Stimulated activated CD4-positive, alpha-beta T cell treated with anti-CD3 and anti-CD28 coated beads, Interleukin-1b, Interleukin-23, amount 100 ng/mL, for 24 hours (primary cell): ENCODE measurements around the gene PAM.

Source experiments
- DNase-seq, 4 experiments: peaks; one replicate each; pipeline ENCODE4 v3.0.0-alpha.2; 2020; ENCODE audit warnings: low read depth in 4 of 4, low spot score in 1 of 4

PAM gene

DNA sequence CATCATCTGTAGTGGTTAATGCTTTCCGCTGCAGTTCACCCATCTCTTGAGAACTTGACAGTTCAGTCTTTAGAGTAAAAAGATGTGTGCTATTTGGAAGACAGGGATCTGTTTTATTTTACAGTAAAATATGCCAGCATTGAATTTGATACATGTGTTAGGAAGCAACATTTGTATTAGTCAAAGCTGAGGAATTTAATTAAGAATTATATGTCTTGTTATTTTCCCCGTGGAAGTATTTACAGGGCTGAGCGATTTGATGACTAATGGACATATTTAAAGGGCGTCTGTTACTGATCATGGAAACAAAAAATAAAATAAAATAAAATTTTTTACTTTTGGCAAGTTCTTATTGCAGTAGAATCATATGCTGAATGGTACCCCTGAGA lies 101.3 kb downstream of the PAM start:
- no peak for DNase-seq

DNA sequence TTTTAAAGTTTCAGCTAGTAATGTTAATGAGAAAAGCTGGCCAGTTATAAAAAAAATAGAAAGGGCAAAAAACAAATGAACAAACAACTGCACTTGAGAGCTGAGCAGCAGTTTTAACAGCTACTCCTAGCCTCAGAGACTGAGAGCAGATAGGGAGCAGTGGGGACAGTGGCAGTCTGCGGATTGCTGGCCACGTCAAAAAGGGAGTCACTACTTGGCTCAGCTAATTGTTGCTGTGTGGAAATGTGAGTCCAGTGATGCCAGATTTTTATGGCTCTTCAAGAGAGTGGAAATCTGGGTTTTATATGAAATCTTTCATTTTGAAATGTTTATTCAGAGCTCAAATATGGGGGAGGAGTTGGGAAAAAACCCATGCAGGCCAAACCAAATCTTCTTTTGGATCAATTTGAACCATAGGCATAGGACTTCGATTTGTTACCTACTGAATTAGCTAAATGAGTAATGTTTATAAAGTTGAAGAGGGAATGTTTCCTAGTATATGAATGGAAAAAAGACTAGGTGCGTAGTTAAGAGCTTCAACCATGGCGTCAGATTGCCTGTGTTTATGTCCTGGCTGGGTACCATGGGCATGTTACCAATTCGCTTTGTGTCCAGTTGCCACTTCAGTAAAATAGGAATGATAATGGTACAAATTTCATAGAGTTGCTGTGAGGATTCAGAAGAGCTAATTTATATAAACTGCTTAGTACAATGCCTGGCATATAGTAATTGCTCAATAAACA lies 102.1 kb downstream of the PAM start:
- DNase-seq = no peak

DNA sequence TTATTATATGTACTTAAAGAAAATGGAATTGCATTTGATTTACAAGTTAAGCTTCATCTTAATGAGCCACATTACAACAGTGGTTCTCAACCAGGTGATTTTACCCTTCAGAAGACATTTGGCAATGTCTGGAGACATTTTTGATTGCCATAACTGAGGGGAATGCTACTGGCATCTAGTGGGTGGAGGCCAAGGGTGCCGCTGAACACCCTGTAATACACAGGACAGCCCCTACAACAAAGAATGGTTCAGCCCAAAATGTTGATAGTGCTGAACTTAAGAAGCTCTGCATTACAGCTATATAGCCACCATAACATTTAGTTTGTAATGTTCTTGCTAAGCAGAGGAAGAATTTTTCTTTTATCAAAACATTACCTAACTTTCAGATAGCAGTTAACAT lies 103.1 kb downstream of the PAM start:
- no peak for DNase-seq

DNA sequence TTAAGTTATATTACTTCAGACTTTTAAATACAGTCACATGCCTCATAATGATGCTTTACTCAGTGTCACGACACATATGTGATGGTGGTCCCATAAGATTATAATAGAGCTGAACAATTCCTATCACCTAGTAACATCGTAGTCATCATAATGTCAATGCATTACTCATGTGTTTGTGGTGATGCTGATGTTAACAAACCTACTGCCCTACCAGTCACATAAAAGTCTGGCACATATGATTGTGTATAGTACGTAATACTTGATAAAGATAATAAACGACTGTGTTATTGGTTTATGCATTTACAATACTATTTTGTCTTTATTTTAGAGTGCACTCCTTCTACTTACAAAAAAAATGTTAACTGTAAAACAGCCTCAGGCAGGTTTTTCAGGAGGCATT lies 103.7 kb downstream of the PAM start:
- no peak for DNase-seq

DNA sequence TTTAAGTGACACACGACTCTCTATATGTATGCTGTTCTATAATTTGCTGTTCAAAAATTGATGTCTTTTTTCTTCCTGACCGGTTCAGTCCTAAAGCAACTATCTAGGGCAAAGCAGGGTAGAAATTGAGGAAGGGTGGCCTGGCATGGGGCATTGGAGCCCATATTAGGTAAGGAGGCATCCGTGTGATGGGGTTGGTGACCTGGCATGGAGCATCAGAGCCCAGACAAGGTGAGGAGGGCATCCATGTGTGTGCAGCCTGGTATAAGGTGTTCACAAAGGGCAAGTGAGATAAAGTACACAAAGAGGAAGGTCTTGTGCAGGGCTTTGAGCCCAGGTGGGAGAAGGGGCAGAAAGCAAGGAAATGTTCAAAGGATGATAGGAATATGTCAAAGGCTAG lies 104.9 kb downstream of the PAM start:
- DNase-seq = no peak

DNA sequence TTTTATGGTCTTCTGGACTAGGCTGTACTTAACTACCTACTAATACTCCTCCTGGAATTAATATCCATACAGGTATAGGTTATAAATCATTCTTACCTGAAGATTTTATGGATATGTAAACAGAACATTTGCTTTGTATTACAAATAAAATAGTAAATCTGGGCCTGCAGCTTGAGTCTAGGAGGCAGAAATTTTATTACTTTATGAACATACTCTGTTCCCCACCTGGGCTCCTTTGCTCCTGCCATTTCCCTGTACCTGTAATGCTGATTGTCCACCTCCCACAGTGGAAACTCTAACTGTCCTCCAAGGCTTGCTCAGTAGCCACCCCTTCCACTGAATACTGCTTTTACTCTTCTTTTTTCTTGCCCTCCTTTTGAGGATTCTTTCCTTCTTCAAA lies 108.0 kb downstream of the PAM start:
- DNase-seq = no peak

DNA sequence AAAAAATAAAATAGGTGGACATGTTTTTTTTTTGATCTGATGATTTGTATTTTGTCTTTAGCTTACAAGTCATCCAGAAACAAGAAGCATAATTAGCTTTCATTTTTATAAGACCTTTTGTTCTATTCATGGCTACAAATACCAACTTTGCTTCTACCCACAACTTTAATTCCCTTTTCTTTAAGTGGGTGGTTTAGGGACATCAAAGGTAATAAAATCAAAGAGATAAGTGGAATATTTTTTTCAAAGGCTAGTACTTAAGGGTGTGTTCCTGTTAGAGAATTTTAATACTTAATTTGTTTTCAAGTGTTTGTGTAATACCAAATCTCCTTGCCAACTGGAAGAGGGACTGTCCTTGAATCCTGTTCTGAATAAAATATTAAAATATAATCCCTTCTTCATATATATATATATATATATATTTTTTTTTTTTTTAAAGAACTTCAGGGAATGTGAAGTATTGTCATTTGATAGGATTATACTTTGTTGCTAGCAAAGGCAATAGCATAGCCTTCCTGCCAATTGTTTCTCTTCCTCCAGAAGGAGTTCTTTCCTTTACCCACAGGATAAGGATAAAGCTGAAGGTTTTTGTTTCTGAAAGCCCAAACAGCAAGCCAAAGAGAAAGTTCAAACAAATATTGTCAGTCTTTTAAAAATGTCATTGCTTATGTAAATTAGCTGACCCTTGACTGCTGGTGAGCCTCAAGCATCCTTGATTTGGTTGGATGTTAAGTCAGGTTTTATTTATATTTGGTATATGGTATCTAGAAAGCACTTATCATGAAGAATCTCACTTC lies 108.9 kb downstream of the PAM start:
- DNase-seq = no peak

DNA sequence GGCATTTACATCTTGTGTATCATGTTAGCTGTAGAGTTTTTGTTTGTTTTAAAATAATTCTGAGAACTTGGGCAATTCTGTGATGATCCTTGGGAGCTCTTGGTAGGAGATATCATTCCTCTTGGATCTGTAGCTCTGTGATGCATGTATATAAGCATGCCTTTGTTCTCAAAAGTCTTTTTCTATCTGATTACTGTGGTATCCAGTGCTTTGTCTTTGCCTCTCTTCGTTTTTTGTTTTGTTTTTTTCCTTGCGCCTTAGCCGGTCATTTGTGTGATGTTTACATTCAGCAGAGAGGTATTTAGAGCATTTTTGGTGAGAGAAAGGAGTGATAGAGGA lies 110.0 kb downstream of the PAM start:
- DNase-seq = no peak

DNA sequence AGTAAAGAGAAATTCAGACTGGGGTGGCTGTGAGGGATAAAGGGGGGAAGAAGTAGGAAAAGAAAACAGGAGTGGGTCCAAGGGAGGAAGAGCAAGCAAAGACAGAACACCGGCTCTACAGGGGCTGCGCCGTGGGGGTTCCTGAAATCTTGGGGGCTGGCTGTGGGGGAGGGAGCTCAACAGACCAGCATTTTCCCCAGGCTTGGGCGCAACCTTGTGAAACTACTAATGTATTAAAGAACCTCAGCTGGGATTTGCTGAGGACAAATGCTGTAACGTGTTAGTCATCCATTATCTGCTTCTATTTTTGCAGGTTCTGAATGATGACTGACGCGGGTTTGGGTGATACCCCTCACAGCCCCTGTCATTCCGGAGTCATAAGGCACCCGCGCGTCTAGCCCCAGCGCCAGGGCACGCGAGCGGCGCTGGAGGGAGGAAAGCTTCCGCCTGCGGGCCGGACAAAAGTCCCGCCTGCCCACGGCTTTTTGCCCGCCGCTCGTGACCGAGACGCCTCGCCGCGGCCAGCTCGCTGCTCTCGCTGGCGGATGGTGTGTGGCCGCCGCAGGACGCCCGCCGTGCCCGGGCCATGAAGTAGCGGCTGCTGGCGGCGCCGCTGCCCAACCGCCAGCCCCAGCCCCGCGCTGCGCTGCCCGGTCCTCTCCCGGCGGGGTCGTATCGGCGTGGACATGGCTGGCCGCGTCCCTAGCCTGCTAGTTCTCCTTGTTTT lies 110.6 kb downstream of the PAM start:
- peak in 3 of 4 experiments; percentile 18 to 30 (median 24) for DNase-seq

DNA sequence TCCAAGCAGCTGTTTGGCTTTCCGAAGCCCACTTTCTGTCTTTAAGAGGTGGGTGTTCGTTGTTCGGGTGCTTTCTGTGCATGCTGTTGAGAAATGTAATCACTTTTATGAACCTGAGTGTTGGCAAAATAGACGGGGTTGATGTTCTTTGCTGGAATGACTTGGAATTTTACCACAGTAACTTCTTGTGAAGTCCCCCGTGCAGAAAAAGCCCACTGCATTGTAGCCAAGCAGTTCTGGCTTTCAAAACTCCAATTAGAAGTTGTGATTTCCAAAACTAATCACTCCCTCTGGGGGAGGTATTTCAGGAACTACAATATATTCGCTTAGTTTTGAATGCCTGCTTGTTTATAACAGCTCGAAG lies 111.1 kb downstream of the PAM start:
- no peak for DNase-seq

DNA sequence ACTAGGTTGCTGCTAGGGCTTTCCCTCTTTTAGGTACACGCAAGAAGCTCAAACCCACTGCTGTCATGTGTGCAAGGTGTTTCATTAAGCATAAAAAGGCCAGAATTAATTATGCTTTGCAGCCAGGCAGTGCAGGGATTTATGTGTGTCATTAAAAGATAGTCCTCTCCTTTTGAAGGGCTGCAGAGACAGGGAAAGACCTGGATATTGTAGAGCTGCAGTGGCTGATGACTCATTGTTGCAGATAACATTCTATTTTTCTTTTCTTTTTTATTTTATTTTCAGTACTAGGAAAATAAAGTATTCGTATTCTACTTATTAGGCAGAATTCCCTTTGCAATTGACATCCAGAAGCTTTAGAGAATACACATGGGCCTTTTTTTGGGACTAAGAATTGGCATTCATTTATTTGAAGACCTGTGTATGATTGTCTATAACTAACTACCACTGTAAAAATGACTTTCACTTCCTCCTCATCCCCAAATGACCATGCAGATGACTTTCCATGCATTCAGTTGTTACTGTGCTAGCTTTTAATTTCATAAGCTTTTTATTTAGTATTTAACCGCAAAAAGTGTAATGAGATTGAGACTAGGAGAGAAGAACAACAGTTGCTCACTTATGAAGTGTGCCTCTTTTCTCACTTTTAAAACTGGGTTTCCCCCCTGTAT lies 113.0 kb downstream of the PAM start:
- DNase-seq = no peak

DNA sequence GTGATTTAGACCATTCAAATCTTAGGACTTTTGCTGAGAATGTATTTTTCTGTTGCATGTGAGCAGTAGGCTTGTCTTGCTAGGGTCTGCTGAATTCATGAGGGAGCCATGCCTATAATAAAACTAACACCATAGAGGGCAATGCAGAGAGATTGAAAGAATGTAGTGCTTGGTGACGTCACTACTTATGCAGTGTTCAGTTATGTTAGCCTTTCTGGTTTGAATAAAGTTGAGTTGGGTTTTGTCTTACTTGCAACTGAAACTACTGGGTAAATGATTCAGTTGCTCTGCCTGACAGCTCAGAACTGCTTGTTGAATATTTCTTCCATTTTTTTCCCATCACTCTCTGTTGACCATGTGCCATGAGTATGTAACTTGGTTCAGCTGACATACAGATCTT lies 114.1 kb downstream of the PAM start:
- DNase-seq = no peak

DNA sequence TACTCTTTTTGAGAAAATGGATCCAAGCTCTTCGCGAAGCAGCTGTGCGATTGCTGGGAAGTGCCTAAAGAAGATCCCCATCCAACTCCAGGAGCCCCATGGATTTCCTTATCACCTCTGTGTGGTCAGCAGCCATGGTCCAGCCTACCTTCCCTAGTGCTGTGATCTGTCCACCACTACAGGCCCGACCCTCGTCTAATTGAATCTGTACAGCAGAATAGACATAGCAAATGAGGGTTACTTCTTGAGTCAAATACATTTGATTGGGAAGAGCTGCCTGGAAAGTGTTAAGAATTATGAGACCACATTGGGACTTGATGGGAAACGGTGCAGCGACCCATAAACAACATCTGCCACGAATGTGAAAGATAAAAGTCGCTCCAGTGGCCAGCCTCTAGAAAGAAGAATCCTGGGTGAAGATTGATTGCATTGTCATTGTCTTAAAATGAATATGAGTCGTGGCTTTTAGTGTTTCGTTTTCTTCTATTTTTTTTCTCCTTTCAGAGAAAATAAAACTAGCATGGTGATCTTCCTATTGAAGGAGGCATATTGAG lies 118.4 kb downstream of the PAM start:
- no peak for DNase-seq

DNA sequence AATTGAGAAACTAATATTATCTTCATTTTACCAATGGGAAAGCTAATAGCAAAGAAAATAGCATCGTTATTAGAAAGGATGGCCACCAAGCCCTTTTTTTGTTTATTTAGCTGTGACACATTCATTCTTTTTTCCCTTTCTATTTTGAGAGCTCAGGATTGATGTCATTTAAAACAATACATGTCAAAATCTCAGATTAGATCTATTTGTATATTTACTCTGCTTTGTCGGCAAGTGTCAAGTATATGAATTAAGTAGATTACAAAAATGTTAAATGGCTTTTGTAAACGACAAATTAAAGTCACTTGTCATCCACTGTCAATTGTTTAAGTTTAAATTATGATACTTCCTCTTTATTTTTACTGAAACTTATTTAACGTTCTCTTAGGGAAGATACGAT lies 118.9 kb downstream of the PAM start:
- no peak for DNase-seq

DNA sequence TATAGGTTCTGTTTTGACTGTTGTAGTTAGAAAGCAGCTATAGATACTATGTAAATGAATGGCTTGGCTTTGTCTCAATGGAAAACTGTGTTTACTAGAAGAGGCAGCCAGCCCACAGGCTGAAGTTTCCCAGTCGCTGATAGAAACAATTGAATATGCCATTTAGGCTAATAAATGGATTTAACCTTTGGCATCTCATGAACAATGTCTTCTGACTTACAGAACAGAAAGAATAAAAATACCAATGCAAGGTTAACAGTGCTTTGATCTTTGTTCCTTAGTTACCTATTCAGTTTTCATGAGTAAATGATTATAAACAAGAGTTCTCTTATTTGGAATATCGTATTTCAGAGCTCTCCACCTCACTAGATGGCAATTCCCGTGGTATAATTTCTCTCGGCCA lies 120.6 kb downstream of the PAM start:
- DNase-seq = no peak

DNA sequence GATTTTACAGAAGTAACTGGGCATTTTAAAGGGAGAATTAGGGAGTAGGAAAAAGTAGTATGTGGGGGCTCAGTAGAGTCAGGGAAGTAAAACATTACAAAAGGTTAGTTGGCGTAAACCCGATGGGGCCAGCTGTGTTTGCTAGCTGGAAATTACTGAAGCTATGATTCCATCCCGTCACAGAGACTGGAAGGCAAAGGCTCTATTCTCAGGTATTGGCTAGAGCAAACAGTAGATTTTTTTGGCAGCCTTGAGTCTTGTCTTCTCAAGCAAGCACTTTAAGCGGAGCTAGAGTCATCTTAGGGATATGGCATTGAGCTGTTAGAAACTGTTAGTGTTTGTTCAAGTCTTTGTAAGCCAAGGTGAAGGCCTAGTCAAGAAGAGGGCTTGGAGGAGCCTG lies 121.5 kb downstream of the PAM start:
- DNase-seq = no peak

DNA sequence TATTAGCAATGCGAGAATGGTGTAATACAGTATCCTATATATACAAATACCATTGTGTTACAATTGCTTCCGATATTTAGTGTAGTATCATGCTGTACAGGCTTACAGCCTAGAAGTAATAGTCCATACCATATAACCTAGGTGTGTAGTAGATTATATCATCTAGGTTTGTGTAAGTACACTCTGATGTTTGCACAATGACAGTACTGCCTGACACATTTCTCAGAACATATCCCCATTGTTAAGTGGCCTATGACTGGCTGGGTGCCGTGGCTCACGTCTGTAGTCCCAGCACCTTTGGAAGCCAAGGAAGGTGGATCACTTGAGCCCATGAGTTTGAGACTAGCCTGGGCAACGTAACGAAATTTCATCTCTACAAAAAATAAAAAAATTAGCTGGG lies 124.6 kb downstream of the PAM start:
- no peak for DNase-seq

DNA sequence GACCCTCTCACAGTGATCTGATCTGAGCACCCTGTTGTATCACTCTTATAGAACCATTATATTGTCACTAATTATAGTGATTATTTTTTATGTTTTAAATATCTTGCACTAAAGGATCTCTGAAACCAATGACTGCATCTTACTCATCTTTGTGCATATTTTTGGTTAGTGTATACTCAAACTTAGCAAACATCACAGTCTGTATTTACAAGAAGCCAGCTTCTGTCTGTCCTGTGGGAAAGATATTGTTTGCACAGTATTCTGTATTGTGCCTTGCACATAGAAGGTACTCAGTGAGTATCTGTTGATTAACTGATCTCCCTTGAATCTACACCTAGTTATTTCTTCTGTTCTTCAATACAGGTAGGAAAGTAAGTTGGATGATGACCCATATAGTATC lies 131.5 kb downstream of the PAM start:
- DNase-seq = no peak

DNA sequence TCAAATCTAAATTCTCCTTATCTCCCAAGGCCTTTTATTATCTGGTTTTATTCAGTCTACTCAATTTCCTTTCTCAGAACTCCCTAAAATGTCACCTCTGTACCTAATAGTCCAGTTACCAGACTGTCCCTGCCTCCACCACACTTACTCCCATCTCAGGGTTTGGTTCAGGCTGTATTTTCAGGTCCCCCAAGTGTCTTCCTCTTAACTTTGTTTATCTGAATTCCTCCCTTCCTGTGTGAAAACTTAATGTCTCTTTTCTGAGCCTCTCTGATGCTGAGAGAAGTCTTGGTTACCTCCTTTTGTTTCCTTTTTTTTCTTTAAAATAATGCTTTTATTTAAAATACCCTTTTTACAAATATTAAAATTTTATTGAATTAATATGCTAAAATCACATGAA lies 133.4 kb downstream of the PAM start:
- DNase-seq = no peak

DNA sequence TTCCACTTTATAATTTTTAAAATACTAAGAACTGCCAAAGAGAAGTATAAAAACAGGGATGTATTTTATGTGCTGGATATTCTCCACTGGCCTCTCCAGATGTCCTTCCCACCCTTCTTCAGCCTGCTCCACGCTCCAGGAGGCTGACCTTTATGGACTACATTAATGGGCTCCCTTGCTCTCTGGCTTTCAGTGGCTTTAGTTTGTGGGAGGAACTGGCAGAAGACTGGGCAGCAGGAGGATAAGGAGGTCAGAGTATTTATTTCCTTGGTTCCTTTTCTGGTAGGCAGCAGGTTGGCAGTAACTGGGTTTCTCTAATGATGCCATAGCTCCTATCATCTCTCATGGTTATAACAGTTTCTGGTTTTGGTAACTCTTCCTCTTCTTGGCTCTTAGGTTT lies 133.9 kb downstream of the PAM start:
- DNase-seq = no peak

DNA sequence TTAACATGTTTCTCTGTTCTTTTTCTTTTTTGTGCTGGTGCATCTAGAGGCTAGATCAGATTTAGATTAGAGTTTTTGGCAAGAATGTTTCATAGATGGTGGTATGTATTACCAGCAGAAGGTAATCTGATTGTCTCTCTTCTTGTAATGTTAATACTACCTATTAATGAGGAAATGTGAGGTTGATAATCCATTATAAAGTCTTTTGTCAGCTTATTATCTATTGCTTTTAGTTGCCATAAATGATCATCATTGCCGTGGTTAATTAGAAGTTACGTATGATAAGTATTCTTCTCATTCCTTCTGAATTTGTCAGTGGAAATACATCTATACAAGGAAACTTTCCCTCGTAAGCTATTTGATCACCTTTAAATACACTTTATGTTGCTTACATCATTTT lies 135.0 kb downstream of the PAM start:
- DNase-seq = no peak

DNA sequence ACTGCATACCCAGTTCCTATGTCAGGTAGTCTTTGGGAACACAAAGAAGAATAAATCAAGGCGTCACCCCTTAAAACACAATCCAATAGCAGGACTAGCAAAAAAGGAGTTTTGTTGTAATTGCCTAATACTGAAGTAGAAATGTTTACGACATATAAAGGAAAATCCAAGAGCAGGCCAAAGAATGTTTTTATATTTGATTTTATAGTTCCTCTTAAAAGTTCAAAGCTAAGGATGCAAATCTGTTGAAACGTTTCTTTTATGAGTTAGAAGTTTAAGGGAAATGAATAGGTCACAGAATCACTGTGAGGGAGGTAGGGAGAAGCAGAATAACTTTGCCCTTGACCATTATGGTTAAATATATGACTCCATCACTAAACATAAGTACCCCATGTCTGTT lies 136.1 kb downstream of the PAM start:
- no peak for DNase-seq
